Measurements from ENCODE around the gene AIP.

The AIP gene

DNA sequence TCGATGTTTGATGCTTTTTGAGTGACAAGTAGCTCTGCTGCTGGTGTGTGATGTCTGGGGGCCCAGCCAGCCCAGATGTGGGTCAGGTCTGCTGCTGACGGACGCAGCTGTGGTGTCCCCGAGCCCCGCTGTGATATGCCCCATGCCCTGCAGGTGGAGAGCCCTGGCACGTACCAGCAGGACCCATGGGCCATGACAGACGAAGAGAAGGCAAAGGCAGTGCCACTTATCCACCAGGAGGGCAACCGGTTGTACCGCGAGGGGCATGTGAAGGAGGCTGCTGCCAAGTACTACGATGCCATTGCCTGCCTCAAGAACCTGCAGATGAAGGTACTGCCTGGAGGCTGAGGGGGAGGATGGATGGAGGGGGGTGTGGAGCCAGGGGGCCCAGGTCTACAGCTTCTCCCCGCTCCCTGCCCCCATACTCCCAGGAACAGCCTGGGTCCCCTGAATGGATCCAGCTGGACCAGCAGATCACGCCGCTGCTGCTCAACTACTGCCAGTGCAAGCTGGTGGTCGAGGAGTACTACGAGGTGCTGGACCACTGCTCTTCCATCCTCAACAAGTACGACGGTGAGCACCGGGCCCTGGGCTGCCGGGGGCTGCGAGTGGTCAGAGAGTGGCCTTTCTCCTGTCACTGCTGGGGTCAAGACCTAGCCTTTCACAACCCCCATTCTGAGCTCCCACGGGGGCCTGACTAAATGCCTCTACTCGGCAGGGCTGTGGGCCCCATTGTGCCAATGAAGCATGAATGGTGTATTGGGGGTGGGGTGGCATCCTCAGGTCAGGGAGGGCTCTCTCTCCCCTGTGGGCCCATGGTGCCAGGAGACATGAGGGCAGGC is 7.3 kb downstream of the AIP start:
- no peaks in the 10 kb centered on the region for H3K9me3 Mint-ChIP-seq
- H3K4me1 Mint-ChIP-seq (ENCODE audit: low read depth): peaks cover 19% of the 10 kb centered on the region
- H3K27me3 Mint-ChIP-seq: no peaks in the 10 kb centered on the region
- H3K36me3 Mint-ChIP-seq (ENCODE audit: low read depth): peaks cover 95% of the 10 kb centered on the region
- no peak overlapping the region for H3K27ac Mint-ChIP-seq
- no peak overlapping the region for H3K4me3 Mint-ChIP-seq
- intact Hi-C loops (cut with micrococcal nuclease): no loop called here

DNA sequence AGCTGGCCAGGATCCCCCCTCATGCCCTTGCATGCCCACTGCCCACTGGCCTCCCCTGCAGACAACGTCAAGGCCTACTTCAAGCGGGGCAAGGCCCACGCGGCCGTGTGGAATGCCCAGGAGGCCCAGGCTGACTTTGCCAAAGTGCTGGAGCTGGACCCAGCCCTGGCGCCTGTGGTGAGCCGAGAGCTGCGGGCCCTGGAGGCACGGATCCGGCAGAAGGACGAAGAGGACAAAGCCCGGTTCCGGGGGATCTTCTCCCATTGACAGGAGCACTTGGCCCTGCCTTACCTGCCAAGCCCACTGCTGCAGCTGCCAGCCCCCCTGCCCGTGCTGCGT is 7.9 kb downstream of the AIP start:
- Mint-ChIP-seq H3K27me3 (no peaks in the 10 kb centered on the region), H3K27ac (no peak overlapping the region), H3K4me1 (ENCODE audit: low read depth) (peaks cover 16% of the 10 kb centered on the region), H3K4me3 (no peak overlapping the region), H3K36me3 (ENCODE audit: low read depth) (peaks cover 100% of the 10 kb centered on the region), H3K9me3 (no peaks in the 10 kb centered on the region)
- intact Hi-C loops (cut with micrococcal nuclease): no loop called here

DNA sequence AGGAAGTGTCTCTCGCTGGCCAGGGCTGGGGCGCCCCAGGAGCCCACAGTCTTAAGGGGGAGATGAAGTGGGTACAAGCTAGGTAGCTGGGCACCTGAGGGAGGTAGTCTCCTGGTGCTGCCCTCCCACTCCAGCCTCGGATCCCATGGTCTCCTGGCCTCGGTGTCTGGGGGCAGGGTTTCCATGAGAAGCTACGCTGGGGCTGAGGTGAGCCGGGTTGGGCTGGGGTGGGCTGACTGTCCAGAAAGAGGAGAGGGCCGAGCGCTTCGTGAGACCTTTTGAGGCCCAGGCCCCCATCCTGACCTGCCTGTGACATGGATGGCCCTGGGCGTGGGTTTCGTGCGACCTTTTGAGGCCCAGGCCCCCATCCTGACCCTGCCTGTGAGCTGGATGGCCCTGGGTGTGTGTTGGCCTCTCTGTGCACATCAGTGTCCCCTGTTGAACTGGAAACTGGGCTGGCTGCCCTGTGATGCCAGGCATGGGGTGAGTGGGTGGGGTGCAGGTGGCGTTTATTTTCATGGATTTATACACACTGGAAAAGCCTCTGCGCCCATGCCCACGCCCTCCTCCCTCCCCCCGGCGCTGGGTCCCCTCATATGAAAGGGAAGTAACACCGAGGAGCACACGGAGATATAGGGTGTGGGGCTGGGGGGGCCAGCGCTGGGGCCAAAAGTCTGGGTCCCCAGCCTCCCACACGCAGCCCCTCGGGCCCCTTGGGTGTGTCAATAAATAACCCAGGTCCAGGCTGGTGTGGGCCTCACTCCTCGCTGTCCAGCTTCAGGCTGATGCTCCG is 8.6 kb downstream of the AIP start:
- peaks cover 8% of the 10 kb centered on the region for H3K4me1 Mint-ChIP-seq (ENCODE audit: low read depth)
- no peak overlapping the region for H3K4me3 Mint-ChIP-seq
- peaks cover 100% of the 10 kb centered on the region for H3K36me3 Mint-ChIP-seq (ENCODE audit: low read depth)
- intact Hi-C loops (cut with micrococcal nuclease): no loop called here
- H3K27me3 Mint-ChIP-seq: no peaks in the 10 kb centered on the region
- no peaks in the 10 kb centered on the region for H3K9me3 Mint-ChIP-seq
- no peak overlapping the region for H3K27ac Mint-ChIP-seq

DNA sequence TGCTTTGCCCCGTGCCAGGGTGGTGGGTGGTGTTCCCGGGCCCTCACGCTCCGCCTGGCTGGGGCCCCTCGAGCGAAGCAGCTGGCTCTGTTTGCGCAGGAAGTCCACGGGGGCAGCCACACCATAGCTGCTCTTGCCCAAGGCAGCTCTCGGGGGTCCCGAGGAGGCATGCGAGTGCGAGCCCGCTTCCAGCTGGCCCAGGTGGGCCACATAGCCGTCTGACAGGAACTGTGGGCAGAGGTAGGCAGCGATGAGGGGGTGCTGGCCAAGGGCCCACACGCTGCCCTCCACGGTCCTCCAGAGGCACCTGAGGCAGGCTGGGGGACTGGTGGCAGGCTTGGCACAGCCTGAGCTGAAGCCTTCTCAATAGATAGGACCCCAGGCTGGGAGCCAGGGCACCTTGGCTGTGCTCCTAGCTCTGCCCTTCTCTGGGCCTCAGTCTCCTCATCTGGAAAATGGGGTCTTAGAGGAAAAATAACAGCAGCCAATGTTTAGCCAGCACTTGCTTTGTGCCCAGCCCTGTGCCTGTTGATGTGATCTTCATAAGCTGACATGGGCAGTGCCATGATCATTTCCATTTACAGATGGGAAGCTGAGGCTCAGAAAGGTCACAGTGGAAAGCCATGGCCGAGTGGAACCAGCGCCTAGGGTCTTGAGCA is 9.4 kb downstream of the AIP start:
- H3K27ac Mint-ChIP-seq: no peak overlapping the region
- no peaks in the 10 kb centered on the region for H3K9me3 Mint-ChIP-seq
- H3K36me3 Mint-ChIP-seq (ENCODE audit: low read depth): peaks cover 100% of the 10 kb centered on the region
- intact Hi-C loops (cut with micrococcal nuclease): no loop called here
- H3K4me3 Mint-ChIP-seq: no peak overlapping the region
- H3K4me1 Mint-ChIP-seq (ENCODE audit: low read depth): peaks cover 10% of the 10 kb centered on the region
- H3K27me3 Mint-ChIP-seq: no peaks in the 10 kb centered on the region

DNA sequence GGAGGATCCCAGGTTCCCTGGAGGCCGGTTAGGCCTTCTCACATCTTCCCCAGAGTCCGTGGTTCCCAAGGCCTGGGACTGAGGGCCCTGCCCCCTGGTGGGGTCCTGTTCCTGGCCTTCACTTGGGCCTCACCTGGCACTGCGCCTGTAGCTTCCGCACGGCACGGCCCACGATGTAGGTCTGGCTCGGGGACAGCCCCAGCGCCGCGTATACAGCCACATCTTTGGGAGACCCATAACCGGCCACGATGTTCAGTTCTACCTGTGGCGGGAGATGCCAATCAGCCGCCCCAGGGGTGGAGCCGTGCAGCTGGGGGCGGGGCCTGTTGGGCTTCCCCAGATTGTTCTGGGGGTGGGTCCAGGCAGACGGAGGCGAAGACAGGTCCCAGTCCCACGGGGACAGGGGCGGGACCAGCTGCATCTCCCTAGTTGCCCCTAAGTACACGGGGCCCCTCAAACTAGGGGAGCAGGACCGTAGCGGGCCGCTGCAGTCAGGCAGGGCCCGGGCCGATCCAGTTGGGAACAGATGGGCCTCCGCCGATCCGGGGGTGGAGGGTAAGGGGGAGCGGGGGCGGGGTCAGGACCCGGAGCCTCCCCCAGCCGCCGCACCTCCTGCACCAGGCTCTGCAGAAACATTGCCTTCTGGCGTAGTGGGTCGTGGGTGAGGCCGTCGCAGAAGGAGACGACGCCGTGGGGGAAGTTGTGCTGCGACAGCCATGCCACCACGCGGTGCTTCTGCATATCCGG is 10.1 kb downstream of the AIP start:
- H3K27me3 Mint-ChIP-seq: no peaks in the 10 kb centered on the region
- peaks cover 14% of the 10 kb centered on the region for H3K4me1 Mint-ChIP-seq (ENCODE audit: low read depth)
- H3K4me3 Mint-ChIP-seq: no peak overlapping the region
- intact Hi-C loops (cut with micrococcal nuclease): no loop called here
- H3K9me3 Mint-ChIP-seq: no peaks in the 10 kb centered on the region
- H3K27ac Mint-ChIP-seq: no peak overlapping the region
- peaks cover 100% of the 10 kb centered on the region for H3K36me3 Mint-ChIP-seq (ENCODE audit: low read depth)

DNA sequence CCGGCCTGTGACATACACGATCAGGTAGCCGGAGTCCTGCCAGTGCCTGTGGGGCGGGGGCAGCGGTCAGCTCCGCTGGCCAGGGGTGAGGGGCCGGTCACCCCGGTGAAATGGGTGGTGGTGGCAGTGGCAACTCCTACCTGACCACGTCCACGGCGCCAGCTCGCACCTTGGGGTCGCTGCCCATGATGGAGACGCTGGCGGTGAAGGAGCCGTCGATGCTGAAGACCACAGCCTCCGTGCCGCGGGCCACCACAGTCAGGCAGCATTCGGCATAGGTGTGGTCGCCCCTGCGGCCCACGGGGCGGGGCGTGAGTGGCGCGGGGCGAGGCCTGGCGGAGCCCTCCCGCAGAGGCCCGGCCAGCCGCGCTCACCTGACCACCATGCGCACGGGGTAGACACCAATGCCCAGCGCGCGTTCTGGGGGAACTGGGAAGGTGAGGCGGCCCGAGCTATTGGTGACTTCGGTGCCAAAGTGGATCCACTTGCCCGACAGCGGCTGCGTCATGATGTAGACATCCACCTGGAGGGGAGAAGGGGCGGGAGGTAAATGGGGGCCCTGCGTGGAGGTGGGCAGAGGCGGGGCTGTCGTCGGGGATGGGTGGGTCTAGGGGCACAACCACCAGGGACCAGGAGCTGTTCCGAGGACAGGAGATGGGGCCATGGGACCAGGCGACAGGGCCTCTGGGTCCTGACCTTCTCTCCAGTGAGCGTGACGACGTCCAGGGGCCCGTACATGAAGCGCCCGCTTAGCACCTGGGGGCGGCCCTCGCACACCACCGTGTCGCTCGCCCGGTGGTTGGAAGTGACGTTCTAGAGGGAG is 10.9 kb downstream of the AIP start:
- Mint-ChIP-seq H3K27me3 (no peaks in the 10 kb centered on the region), H3K27ac (no peak overlapping the region), H3K36me3 (ENCODE audit: low read depth) (peaks cover 100% of the 10 kb centered on the region)

DNA sequence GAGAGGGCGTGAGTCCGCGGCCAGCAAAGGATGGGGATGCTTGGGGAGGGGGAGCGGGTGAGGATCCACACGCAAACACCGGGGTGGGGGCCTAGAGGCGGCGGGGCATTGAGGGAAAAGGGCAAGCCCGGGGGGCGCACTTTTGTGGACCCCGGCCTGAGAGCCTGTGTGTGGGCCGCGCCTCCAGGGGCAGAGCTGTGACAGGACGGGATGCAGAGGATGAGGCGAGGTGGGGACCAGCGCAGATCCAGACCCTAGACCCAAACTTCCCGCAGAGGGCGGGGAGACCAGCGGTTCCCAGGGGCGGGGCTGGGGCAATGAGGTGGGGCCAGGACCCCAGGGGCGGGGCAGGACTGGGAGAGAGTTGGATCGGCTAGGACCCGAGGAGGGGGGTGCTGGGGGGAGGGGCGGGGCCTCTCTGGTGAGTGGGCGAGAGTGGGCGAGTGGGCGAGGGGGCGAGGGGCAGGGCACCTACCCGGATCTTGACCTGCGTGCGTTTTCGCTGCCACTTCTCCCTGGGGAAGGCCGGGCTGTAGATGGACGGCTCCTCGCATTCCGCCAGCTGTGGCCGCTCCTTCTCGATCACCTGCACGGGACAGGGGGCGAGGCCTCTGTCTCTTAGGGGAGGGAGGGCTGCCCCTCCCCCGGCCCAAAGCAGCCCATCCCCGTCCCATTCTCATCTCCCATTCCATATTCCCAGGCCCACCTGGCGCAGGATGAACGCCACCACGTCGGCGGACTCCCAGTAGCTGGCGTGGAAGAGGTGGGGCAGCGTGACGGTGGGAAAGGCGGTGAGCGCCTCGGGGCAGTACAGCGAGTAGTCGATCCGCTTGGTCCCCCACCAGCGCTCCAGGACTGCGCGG is 11.8 kb downstream of the AIP start:
- no peak overlapping the region for H3K27ac Mint-ChIP-seq
- peaks cover 100% of the 10 kb centered on the region for H3K36me3 Mint-ChIP-seq (ENCODE audit: low read depth)
- H3K4me1 Mint-ChIP-seq (ENCODE audit: low read depth): peaks cover 12% of the 10 kb centered on the region
- intact Hi-C loops (cut with micrococcal nuclease): no loop called here
- no peaks in the 10 kb centered on the region for H3K9me3 Mint-ChIP-seq
- no peaks in the 10 kb centered on the region for H3K27me3 Mint-ChIP-seq
- H3K4me3 Mint-ChIP-seq: no peak overlapping the region

More for the DNA sequence above, 10.9 kb downstream of the AIP start:
- peaks cover 12% of the 10 kb centered on the region for H3K4me1 Mint-ChIP-seq (ENCODE audit: low read depth)
- intact Hi-C loops (cut with micrococcal nuclease): no loop called here
- no peaks in the 10 kb centered on the region for H3K9me3 Mint-ChIP-seq
- H3K4me3 Mint-ChIP-seq: no peak overlapping the region

DNA sequence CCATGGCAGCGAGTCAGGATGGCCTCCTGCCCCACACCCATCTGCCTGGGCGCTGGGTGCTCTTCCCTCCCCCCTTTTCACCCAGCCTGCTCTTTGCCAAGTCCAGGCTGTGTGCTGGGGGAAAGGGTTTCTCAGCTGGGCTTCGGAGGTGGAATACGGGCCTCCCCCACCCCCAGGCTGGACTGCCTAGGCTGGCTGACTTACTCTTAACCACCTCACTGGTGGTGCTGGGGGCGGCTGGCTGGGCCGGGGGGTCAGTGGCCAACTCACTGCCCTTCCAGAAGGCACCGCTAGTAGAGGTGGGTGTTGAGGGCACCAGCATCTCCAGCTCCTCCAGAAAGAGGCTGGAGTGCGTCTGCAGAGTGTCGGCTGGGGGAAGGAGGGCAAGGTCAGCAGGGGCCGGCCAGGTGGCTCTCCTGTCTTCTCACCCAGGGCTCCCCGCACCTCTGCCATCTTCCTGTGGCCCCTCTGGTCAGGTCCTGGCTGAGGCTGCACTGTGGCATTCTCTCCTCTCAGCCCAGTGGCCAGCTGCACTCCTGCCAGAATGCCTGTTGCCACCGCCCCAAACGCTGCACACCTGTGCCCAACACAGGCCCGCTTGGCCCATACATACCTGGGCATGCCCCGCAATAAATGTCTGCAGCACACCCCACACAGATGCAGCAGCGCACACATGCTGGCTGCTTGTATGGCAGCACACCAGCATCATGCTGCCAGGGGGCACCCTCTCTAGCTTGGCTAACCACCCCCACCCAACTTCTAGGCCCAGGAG is 12.6 kb downstream of the AIP start:
- H3K9me3 Mint-ChIP-seq: no peaks in the 10 kb centered on the region
- peaks cover 100% of the 10 kb centered on the region for H3K36me3 Mint-ChIP-seq (ENCODE audit: low read depth)
- H3K4me1 Mint-ChIP-seq (ENCODE audit: low read depth): peaks cover 15% of the 10 kb centered on the region
- H3K27ac Mint-ChIP-seq: no peak overlapping the region
- H3K4me3 Mint-ChIP-seq: no peak overlapping the region
- intact Hi-C loops (cut with micrococcal nuclease): no loop called here
- H3K27me3 Mint-ChIP-seq: no peaks in the 10 kb centered on the region

DNA sequence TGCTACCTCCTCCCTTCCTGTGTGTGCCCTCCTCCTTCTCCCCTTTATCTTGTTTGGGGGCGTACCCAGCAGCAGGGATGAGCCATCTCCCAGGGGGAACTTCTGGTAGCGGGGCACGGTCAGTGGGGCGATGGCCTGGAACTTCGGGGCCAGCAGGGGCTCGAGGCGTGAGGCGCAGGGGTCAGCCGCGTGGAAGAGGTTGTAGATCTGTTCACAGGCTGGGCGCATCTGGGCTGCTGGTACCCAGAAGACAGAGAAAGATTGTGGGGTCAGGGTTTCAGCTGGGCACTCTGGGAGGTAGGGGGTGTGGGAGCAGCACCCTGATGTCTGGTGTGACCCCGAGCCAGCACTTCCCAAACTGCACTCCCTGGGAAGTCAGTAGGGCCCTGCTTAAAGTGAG is 13.3 kb downstream of the AIP start:
- intact Hi-C loops (cut with micrococcal nuclease): no loop called here
- peaks cover 100% of the 10 kb centered on the region for H3K36me3 Mint-ChIP-seq (ENCODE audit: low read depth)
- H3K27me3 Mint-ChIP-seq: no peaks in the 10 kb centered on the region
- peaks cover 21% of the 10 kb centered on the region for H3K4me1 Mint-ChIP-seq (ENCODE audit: low read depth)
- H3K9me3 Mint-ChIP-seq: no peaks in the 10 kb centered on the region
- H3K4me3 Mint-ChIP-seq: no peak overlapping the region
- no peak overlapping the region for H3K27ac Mint-ChIP-seq

DNA sequence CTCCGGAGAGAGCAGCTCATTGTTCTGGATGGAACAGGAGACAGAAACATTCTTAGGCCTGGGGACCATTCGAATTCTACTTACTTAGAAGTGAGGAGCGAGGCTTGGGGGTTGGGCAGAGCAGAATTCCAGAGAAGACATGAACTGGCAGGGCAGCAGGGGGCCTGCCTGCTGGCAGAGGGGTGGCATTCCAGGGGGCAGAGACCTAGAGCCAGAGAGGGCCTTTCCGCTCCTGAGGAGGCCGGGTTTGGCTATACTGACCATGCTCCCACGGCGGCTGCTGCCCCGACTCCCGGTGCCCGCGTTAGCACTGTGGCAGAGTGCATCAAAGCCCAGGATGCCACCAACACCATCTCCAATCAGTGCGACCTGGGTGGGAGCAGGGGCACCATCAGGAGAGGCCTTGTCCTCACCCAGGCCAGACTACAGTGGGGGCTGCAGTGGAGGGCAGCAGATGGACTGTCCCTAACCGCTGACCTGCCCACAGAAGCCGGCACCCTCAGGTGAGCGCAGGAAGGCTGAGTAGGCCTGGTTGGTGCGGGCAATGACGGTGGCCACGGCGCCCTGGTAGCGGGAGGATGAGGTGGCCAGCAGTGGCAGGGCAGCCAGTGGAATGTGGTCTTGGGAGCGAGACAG is 14.9 kb downstream of the AIP start:
- intact Hi-C loops (cut with micrococcal nuclease): no loop called here
- no peak overlapping the region for H3K4me3 Mint-ChIP-seq

DNA sequence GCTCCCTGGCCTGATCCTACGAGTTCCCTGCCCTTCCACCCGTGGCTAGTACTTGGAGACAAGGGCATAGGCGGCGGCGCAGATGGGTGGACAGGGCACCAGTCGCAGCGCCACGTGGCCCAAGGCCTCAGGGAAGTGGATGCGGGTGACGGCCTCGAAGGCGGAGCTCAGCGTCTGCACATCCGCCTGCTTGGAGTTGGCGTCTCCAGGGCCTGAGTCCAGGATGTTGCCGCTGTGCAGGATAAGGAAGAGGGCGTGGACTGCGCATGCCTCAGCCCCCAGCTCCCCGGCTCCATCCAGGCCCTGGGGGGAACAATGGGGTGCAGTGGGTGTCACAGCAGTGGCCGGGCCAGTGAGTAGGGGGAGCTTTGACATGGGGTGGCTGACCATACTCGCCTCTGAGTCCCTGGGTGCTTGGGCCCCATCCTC is 15.7 kb downstream of the AIP start:
- Mint-ChIP-seq H3K27me3 (no peaks in the 10 kb centered on the region), H3K4me3 (no peak overlapping the region), H3K4me1 (ENCODE audit: low read depth) (peaks cover 46% of the 10 kb centered on the region), H3K27ac (no peak overlapping the region), H3K9me3 (no peaks in the 10 kb centered on the region), H3K36me3 (ENCODE audit: low read depth) (peaks cover 100% of the 10 kb centered on the region)
- intact Hi-C loops (cut with micrococcal nuclease): no loop called here

More for the DNA sequence above, 14.9 kb downstream of the AIP start:
- H3K9me3 Mint-ChIP-seq: no peaks in the 10 kb centered on the region
- H3K36me3 Mint-ChIP-seq (ENCODE audit: low read depth): peaks cover 100% of the 10 kb centered on the region
- H3K27ac Mint-ChIP-seq: no peak overlapping the region
- no peaks in the 10 kb centered on the region for H3K27me3 Mint-ChIP-seq
- peaks cover 38% of the 10 kb centered on the region for H3K4me1 Mint-ChIP-seq (ENCODE audit: low read depth)
